H1 (cell line): Measurements from ENCODE around the gene COX6A1. TPM values are rescaled to one million over a fixed set of nuclear protein-coding genes. Genes with fewer than 3 reads are reported as not detected.

Source experiments
- CBX5 ChIP-seq: fragments of 300-800, 300-1000 bp; sonication (generic); IDR thresholded peaks from 2 replicates; pipeline ENCODE4 v1.7.1; 2016; ENCODE audit warnings: antibody characterized with exemption, low read length, low read depth
- CHD2 ChIP-seq: IDR thresholded peaks from 2 replicates; pipeline ENCODE4 v1.6.1; 2012; ENCODE audit warnings: low read length, improper control_type of control experiment
- CHD7 ChIP-seq: fragments of 300-600 bp; sonication (generic); IDR thresholded peaks from 2 replicates; pipeline ENCODE4 v1.7.1; 2012; ENCODE audit warnings: low read length, moderate library complexity, mild to moderate bottlenecking, inconsistent platforms; ENCODE audit not compliant: insufficient replicate concordance
- JUN ChIP-seq: IDR thresholded peaks from 2 replicates; pipeline ENCODE4 v1.6.1; 2011; ENCODE audit warnings: low read depth, mild to moderate bottlenecking, improper control_type of control experiment, low read length
- KDM1A ChIP-seq: fragments of 200-600, 300-600 bp; sonication (generic); IDR thresholded peaks from 2 replicates; pipeline ENCODE4 v1.7.1; 2016; ENCODE audit warnings: mild to moderate bottlenecking, low read length, borderline replicate concordance
- MAFK ChIP-seq: IDR thresholded peaks from 2 replicates; pipeline ENCODE4 v1.6.1; 2012; ENCODE audit warnings: low read depth, mild to moderate bottlenecking, improper control_type of control experiment, low read length
- MAX ChIP-seq: IDR thresholded peaks from 2 replicates; pipeline ENCODE4 v1.6.1; 2012; ENCODE audit warnings: inconsistent platforms
- NRF1 ChIP-seq: IDR thresholded peaks from 2 replicates; pipeline ENCODE4 v1.6.1; 2011; ENCODE audit warnings: mild to moderate bottlenecking, low read depth, low read length, improper control_type of control experiment
- SIX5 ChIP-seq: IDR thresholded peaks from 2 replicates; pipeline ENCODE4 v1.6.1; 2011; ENCODE audit warnings: mild to moderate bottlenecking, low read depth, low read length
- SP2 ChIP-seq: IDR thresholded peaks from 2 replicates; pipeline ENCODE4 v1.6.1; 2012; ENCODE audit warnings: mild to moderate bottlenecking, low read length, inconsistent platforms
- SUZ12 ChIP-seq: fragments of 200-600 bp; sonication (generic); IDR thresholded peaks from 2 replicates; pipeline ENCODE4 v1.6.1; 2012; ENCODE audit warnings: mild to moderate bottlenecking, inconsistent platforms, low read length, moderate library complexity, mixed read lengths
- polyA plus RNA-seq, 7 experiments: library from polyadenylated mRNA; depleted of rRNA in 3 of 7; stranded (reverse) in 5 of 7; unstranded in 2 of 7; fragments of >200 nt in 5 of 7; fragments of 200-250 nt in 2 of 7; gene quantifications; 1 replicate in 5 of 7; 2 replicates in 1 of 7; 4 replicates in 1 of 7; pipeline versions ENCODE4 v1.2.1 to v1.2.3, GENCODE V29; 2011 to 2013; ENCODE audit warnings: missing spikeins in 2 of 7, mixed read lengths in 2 of 7
- total RNA-seq: library from RNA; stranded (reverse); fragmentation: NEBNext Ultra II Directional; extraction: Animal tissue kit (Norgen Biotek cat#: 25700); gene quantifications from 2 replicates; pipeline ENCODE4 v1.2.1, GENCODE V29; 2021
- TF ChIP-seq, protein P1 (sequence below): IDR thresholded peaks from 2 replicates; pipeline ENCODE4 v1.6.1; 2011; ENCODE audit warnings: low read depth, mild to moderate bottlenecking, low read length; ENCODE audit not compliant: insufficient read depth

COX6A1 gene
- total and polyA plus RNA-seq, 2 of the 8 experiments (the other 6 are each of a cell fraction or from before 2014, with no cell fraction given), result 437 to 2,792 TPM

- TF ChIP-seq CHD7, result no peak
- TF ChIP-seq MAFK, result no peak
- no peak for TF ChIP-seq NRF1
- TF ChIP-seq SIX5, result no peak
- TF ChIP-seq CHD2, result no peak
- no peak for TF ChIP-seq SP2
- no peak for TF ChIP-seq MAX
- TF ChIP-seq SUZ12, result no peak
- TF ChIP-seq JUN, result no peak
- TF ChIP-seq KDM1A, result no peak
- TF ChIP-seq, protein P1, sequence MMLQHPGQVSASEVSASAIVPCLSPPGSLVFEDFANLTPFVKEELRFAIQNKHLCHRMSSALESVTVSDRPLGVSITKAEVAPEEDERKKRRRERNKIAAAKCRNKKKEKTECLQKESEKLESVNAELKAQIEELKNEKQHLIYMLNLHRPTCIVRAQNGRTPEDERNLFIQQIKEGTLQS, result no peak
- no peak for TF ChIP-seq CBX5
Observed at GRCh38 chr12:120447992-120448391, 10.1 kb downstream of the COX6A1 start (continued).
